ENCODE data around the gene TMED1.

GRCh38 chr19:10863107-10863717 lies 27.2 kb upstream of the TMED1 start:
- TF ChIP-seq CTCF (conservative IDR thresholded peaks at IDR 0.05; ENCODE audit: low read depth in 2 of 2) (no peak), EZH2phosphoT487 (IDR thresholded peaks at IDR 0.05; ENCODE audit: unreplicated experiment) (no peak), JUNB (IDR thresholded peaks at IDR 0.05; ENCODE audit: unreplicated experiment) (no peak), POLR2AphosphoS5 (IDR thresholded peaks at IDR 0.05; ENCODE audit: low read depth) (no peak), CREB1 (CRISPR knock-in tag; IDR thresholded peaks at IDR 0.05; ENCODE audit: low read depth) (no peak)
- TF ChIP-seq, protein P1, sequence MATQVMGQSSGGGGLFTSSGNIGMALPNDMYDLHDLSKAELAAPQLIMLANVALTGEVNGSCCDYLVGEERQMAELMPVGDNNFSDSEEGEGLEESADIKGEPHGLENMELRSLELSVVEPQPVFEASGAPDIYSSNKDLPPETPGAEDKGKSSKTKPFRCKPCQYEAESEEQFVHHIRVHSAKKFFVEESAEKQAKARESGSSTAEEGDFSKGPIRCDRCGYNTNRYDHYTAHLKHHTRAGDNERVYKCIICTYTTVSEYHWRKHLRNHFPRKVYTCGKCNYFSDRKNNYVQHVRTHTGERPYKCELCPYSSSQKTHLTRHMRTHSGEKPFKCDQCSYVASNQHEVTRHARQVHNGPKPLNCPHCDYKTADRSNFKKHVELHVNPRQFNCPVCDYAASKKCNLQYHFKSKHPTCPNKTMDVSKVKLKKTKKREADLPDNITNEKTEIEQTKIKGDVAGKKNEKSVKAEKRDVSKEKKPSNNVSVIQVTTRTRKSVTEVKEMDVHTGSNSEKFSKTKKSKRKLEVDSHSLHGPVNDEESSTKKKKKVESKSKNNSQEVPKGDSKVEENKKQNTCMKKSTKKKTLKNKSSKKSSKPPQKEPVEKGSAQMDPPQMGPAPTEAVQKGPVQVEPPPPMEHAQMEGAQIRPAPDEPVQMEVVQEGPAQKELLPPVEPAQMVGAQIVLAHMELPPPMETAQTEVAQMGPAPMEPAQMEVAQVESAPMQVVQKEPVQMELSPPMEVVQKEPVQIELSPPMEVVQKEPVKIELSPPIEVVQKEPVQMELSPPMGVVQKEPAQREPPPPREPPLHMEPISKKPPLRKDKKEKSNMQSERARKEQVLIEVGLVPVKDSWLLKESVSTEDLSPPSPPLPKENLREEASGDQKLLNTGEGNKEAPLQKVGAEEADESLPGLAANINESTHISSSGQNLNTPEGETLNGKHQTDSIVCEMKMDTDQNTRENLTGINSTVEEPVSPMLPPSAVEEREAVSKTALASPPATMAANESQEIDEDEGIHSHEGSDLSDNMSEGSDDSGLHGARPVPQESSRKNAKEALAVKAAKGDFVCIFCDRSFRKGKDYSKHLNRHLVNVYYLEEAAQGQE (IDR thresholded peaks at IDR 0.05; ENCODE audit: unreplicated experiment), result no peak
